ENCODE data around the gene PFDN5. TPM values are rescaled to one million over a fixed set of nuclear protein-coding genes. Genes with fewer than 3 reads are reported as not detected.

PFDN5 gene
- 240 and 333 TPM in 2 replicates for total RNA-seq

DNA sequence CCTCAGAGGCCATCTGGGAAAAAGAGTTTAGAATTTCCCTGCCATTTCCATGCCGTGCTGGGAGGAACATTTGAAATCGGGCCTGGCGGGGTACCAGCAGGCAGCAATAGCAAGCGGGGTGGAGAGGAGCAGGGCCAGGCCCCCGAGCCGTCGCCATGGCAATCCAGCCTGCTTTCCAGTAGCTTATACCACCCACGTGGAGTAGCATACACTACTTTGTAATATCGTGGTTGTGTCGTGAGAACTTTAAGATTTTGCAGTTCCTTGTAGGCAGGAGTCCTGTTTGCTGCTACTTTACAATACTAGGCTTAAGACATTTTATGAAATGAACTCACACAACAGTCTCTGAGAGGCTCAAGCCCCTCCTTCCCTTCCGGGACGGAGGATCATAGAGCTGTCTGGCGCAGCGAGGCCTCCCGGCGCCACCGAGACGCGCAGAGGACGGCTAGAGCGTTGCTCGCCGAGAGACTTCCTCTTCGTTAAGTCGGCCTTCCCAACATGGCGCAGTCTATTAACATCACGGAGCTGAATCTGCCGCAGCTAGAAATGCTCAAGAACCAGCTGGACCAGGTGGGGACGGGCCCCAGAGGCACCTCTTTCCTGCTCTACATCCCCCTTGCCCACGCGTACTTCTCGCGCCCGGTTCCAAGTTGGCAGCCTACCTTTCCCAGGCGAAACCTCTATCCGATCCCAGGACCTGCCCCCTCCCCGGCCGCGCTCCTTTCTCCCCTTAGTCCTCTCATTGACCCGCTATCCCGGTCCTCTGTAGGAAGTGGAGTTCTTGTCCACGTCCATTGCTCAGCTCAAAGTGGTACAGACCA lies at the start of gene PFDN5:
Gene PFDN5 (plus strand): TSS at position 473 of the 821 bp plus-strand sequence. CDS start 26 bp downstream, at position 499.

DNA sequence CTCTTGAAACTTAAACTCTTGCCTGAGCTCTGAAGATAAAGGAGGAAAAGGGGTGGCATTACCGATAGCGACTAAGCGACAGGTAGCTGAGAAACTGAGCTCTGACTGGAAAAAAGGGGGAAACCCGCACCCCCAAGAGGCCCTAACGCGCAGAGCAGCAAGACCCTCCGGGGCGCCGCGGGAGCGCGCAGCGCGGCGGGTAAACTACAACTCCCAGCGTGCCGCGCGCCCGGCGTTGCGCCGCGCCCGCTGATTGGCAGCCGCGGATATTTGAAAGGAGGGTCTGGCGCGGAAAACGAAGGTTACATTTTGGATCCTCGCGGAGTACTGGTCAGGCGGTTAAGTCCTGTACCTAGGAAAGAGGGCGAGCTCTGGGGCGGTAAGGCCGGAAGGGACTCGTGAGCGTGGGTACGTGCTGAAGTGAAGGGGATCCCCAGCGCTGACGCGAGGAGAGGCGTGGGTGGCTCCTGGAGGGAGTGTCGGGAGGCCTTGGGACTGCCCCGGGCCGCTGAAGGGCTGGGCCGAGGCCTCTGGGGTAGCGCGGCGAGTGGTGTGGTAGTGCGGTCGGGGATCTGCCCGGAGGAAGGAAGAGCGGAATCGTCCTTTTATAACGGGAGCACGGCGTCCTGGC lies 27.2 kb upstream of the PFDN5 start, which contains the start of gene ESPL1:
Gene ESPL1 (plus strand): TSS at position 301 of the 631 bp plus-strand sequence. CDS start 468 bp downstream, outside the sequence.

DNA sequence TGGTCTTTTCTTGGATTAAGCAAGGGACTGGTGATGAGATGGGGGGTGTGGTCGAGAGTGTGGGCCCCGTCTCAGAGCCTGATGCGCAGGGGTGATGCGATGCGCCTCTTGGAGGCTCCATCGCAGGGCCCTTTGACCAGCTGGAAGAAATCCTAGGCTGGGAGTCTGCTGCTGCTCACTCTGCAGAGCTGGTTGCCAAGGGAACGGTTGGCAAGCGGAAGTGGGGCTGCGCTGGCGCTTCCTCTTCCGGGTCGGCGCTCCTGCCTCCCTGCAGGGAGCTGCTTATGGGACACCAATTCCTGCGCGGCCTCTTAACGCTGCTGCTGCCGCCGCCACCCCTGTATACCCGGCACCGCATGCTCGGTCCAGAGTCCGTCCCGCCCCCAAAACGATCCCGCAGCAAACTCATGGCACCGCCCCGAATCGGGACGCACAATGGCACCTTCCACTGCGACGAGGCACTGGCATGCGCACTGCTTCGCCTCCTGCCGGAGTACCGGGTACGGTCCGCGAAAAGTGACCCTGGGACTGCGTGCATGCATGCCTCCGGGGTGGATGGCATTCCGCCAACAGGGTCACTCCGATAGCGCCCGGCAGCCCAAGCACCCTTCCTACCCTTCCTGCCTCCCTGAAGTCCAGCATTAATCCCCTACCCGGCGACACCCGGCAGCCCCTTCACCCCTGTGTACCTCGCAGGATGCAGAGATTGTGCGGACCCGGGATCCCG lies 4.3 kb downstream of the PFDN5 start, which contains the start of gene MYG1:
Gene MYG1 (plus strand): TSS at position 242 of the 727 bp plus-strand sequence. CDS start 43 bp downstream, at position 285.

DNA sequence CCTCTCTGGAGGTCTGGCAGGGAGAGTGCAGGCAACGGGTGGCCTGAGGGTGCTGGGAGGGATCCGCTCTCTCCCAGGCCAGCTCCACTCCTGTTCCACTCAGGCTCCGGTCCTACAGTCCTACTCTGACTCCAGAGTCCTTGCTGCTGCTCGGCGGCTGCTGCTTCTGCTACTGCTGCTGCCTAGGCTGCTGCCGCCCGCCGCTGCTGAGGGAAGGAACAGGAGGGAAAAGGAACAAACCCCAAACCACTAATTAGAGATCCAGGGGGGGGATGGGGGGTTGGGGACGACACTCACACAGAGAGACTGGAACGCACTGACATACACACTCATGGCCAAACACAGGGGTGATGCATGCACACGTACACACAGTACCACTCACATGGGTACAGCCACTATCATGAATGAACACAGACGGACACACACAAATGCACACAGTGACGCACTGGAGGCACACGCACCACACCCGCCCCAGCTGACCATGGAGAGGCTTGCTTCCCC lies 40.9 kb downstream of the PFDN5 start, which contains the start of gene SP7:
Gene SP7 (minus strand): TSS at position 174 of the 501 bp plus-strand sequence. CDS start 708 bp downstream, outside the sequence.

Other genes with a start within 250 kb of the PFDN5 start
- 19.6 and 39.2 TPM in 2 replicates for gene TNS2, start 245.5 kb upstream of the PFDN5 start, total RNA-seq
- gene SPRYD3, start 216.2 kb upstream of the PFDN5 start, total RNA-seq = 22.7 and 24.0 TPM in 2 replicates
- gene IGFBP6, start 197.9 kb upstream of the PFDN5 start, total RNA-seq = 120 and 258 TPM in 2 replicates
- gene SOAT2, start 192.1 kb upstream of the PFDN5 start, total RNA-seq = not detected in 2 replicates
- 3.9 and 9.9 TPM in 2 replicates for gene ZNF740, start 114.8 kb upstream of the PFDN5 start, total RNA-seq
- gene CSAD, start 114.6 kb upstream of the PFDN5 start, total RNA-seq = 1.6 and 8.7 TPM in 2 replicates
- 0.89 TPM in 1 of 2 replicates, not detected in the other for gene ITGB7, start 88.3 kb upstream of the PFDN5 start, total RNA-seq
- gene RARG, start 63.3 kb upstream of the PFDN5 start, total RNA-seq = 9.8 and 26.1 TPM in 2 replicates
- 1.3 and 26.6 TPM in 2 replicates for gene ESPL1, start 27.2 kb upstream of the PFDN5 start, total RNA-seq
- 74.3 and 81.6 TPM in 2 replicates for gene MYG1, start 4.2 kb downstream of the PFDN5 start, total RNA-seq
- gene AAAS, start 26.1 kb downstream of the PFDN5 start, total RNA-seq = 48.6 and 82.5 TPM in 2 replicates
- not detected in 2 replicates for gene SP7, start 40.8 kb downstream of the PFDN5 start, total RNA-seq
- 37.0 and 60.8 TPM in 2 replicates for gene SP1, start 84.6 kb downstream of the PFDN5 start, total RNA-seq
- not detected in 2 replicates for gene AMHR2, start 128.3 kb downstream of the PFDN5 start, total RNA-seq
- gene PRR13, start 146.2 kb downstream of the PFDN5 start, total RNA-seq = 82.9 and 105 TPM in 2 replicates
- 263 and 427 TPM in 2 replicates for gene PCBP2, start 156.6 kb downstream of the PFDN5 start, total RNA-seq
- 9.6 and 30.0 TPM in 2 replicates for gene MAP3K12, start 203.9 kb downstream of the PFDN5 start, total RNA-seq
- gene TARBP2, start 205.7 kb downstream of the PFDN5 start, total RNA-seq = 46.1 and 55.6 TPM in 2 replicates
- 1.5 TPM in 1 of 2 replicates, not detected in the other for gene NPFF, start 211.9 kb downstream of the PFDN5 start, total RNA-seq